HUES64 (cell line): ENCODE data around the gene DGLUCY.
"Not testable (repeated sequence)": the region's sequence is repeated elsewhere in the genome, so short reads cannot be mapped to it uniquely, and the experiment has no call there.

Experiments used
- H3K27ac ChIP-seq: 2 replicates; pipeline ENCODE4 v1.7.0; 2013; ENCODE audit warnings: low read depth, low read length, inconsistent platforms
- H3K27me3 ChIP-seq: 2 replicates; pipeline ENCODE4 v1.6.1; 2013; ENCODE audit warnings: mild to moderate bottlenecking, low read length; ENCODE audit not compliant: insufficient read depth
- H3K36me3 ChIP-seq: 2 replicates; pipeline ENCODE4 v1.6.1; 2013; ENCODE audit warnings: mild to moderate bottlenecking, low read length; ENCODE audit not compliant: insufficient read depth
- H3K4me1 ChIP-seq: 2 replicates; pipeline ENCODE4 v1.6.1; 2013; ENCODE audit warnings: mild to moderate bottlenecking, low read length, moderate library complexity; ENCODE audit not compliant: insufficient read depth
- H3K4me3 ChIP-seq: 2 replicates; pipeline ENCODE4 v1.5.1; 2013; ENCODE audit warnings: mild to moderate bottlenecking, low read length, moderate library complexity
- H3K9ac ChIP-seq: 2 replicates; pipeline ENCODE4 v1.6.1; 2013; ENCODE audit warnings: mild to moderate bottlenecking, low read depth, low read length
- H3K9me3 ChIP-seq: 2 replicates; pipeline ENCODE4 v1.6.1; 2013; ENCODE audit warnings: low read depth, low read length; ENCODE audit not compliant: insufficient read depth
- WGBS: fragments of 150-250, 120-280 bp; methylation state at CpG from one replicate; pipeline ENCODE4 v1.1.7; 2013; ENCODE audit warnings: missing lambda C conversion rate; 5-methylcytosine and 5-hydroxymethylcytosine counted together

Gene DGLUCY

DNA sequence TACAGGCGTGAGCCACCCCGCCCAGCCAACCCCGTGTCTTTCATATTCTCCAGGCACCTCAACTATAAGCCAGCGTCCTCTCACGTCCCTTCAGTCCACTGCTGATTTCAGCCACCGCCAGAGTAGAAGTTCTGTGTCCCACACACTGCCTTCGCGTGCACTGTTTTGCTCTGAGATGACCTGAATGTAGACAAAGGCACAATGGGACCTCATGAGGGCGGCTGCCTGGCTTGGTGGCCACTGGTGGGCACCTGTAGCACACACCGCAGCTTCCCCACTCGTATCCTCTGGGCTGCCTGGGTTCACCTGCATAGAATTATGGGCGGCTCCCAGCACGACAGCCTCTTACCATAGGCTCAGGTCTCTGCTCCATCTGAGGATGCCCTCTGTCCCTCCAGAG is 73.4 kb downstream of the DGLUCY start:
- Histone ChIP-seq H3K9ac (no peak overlapping the region), H3K36me3 (peaks cover 26% of the 10 kb centered on the region), H3K9me3 (no peaks in the 10 kb centered on the region), H3K27ac (no peak overlapping the region), H3K4me3 (no peak overlapping the region), H3K4me1 (no peaks in the 10 kb centered on the region), H3K27me3 (no peaks in the 10 kb centered on the region)
- WGBS = 96% methylated on average over 13 of the region's 13 CpGs

GRCh38 chr14:91190853-91191252 is 77.0 kb downstream of the DGLUCY start:
- Histone ChIP-seq H3K9me3 (no peaks in the 10 kb centered on the region), H3K27me3 (no peaks in the 10 kb centered on the region), H3K27ac (no peak overlapping the region), H3K4me1 (no peaks in the 10 kb centered on the region), H3K9ac (no peak overlapping the region), H3K4me3 (no peak overlapping the region), H3K36me3 (peaks cover 19% of the 10 kb centered on the region)
- WGBS = 96% methylated on average over 9 of the region's 9 CpGs

DNA sequence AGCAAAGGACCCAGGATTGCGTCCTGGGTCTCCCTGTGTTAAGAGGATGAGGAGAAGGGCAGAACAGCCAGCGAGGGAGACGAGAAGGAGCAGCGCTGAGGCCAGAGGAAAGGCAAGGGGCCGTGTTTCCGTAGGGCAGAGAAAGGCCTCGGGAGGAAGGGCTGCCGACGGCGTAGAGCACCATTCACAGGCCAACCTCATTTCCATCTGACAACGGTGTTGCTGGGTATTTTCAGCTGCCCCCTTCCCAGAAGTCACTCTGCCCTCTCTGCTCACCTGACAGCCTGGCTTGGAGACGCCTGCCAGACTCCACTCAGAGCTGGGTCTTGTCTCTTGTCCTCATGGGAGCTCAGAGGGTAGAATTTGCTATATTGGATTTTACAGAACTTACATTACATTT is 79.2 kb downstream of the DGLUCY start:
- H3K36me3 ChIP-seq = peaks cover 31% of the 10 kb centered on the region

DNA sequence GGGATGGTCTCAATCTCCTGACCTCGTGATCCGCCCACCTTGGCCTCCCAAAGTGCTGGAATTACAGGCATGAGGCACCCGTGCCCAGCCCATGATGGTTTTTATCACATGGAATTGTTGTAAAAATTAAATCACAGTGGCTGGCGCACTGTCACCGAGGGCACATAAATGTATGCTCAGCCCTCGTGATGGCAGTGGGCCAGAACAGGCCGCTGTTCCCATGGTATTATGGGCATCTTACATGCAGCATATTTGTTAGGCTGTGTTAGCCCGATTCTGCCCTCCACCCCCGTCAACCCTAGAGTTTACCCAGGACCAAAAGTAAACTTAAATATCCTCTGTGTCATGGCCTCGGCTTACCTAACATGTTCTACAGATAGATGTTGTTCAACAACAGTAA is 82.0 kb downstream of the DGLUCY start:
- Histone ChIP-seq H3K27me3 (no peaks in the 10 kb centered on the region), H3K4me3 (no peak overlapping the region), H3K9me3 (peaks cover 5% of the 10 kb centered on the region; the same call in 1 of the 2 replicates), H3K9ac (no peak overlapping the region), H3K27ac (no peak overlapping the region), H3K4me1 (no peaks in the 10 kb centered on the region), H3K36me3 (peaks cover 29% of the 10 kb centered on the region)
- 96% methylated on average over 10 of the region's 10 CpGs for WGBS

More for the DNA sequence above, 79.2 kb downstream of the DGLUCY start:
- no peak overlapping the region for H3K4me3 ChIP-seq
- no peaks in the 10 kb centered on the region for H3K4me1 ChIP-seq
- H3K27ac ChIP-seq = no peak overlapping the region
- no peaks in the 10 kb centered on the region for H3K9me3 ChIP-seq
- WGBS = 79% methylated on average over 12 of the region's 12 CpGs
- H3K9ac ChIP-seq = no peak overlapping the region
- H3K27me3 ChIP-seq = no peaks in the 10 kb centered on the region

DNA sequence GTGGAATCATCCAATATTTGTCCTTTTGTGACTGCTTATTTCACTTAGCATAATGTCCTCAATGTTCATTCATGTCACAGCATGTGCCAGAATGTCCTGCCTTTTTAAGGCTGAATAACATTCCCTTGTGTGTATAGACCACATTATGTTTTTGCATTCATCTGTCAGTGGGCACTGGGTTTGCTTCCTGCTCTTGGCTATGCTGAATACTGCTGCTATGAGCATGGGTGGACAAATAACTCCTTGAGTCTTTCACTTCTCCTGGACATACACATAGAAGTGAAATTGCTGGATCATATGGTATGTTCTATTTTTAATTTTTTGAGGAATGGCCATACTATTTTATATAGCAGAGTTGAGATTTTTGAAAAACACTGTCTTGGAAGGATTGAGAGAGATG is 83.8 kb downstream of the DGLUCY start:
- Histone ChIP-seq H3K9ac (no peak overlapping the region), H3K4me1 (no peaks in the 10 kb centered on the region), H3K27me3 (no peaks in the 10 kb centered on the region), H3K27ac (no peak overlapping the region), H3K4me3 (no peak overlapping the region), H3K9me3 (peaks cover 5% of the 10 kb centered on the region; the same call in 1 of the 2 replicates), H3K36me3 (peaks cover 29% of the 10 kb centered on the region)

DNA sequence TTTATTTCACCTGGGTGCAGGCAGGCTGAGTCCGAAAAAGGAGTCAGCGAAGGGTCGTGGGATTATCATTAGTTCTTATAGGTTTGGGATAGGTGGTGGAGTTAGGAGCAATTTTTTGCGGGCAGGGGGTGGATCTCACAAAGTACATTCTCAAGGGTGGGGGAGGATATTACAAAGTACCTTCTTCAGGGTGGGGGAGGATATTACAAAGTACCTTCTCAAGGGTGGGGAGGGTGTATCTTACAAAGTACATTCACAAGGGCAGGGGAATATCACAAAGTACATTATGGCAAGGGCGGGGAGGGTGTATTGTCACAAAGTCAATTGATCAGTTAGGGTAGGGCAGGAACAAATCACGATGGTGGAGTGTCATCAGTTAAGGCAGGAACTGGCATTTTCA is 86.9 kb downstream of the DGLUCY start:
- H3K9ac ChIP-seq, H3K4me1 ChIP-seq, H3K4me3 ChIP-seq, H3K27me3 ChIP-seq, H3K9me3 ChIP-seq, H3K27ac ChIP-seq: not testable (repeated sequence)
- H3K36me3 ChIP-seq = peaks cover 48% of the 10 kb centered on the region
- 94% methylated on average over 6 of the region's 6 CpGs for WGBS

- Histone ChIP-seq H3K27ac (no peak overlapping the region), H3K9ac (no peak overlapping the region), H3K4me1 (no peaks in the 10 kb centered on the region), H3K27me3 (no peaks in the 10 kb centered on the region), H3K4me3 (no peak overlapping the region; the same call in 1 of the 2 replicates), H3K36me3 (peaks cover 37% of the 10 kb centered on the region), H3K9me3 (peaks cover 5% of the 10 kb centered on the region; the same call in 1 of the 2 replicates)
- 92% methylated on average over 15 of the region's 15 CpGs for WGBS
Measured at GRCh38 chr14:91202234-91202974, 88.5 kb downstream of the DGLUCY start.

GRCh38 chr14:91204657-91205056 is 90.8 kb downstream of the DGLUCY start:
- no peaks in the 10 kb centered on the region for H3K4me1 ChIP-seq
- H3K27me3 ChIP-seq = no peaks in the 10 kb centered on the region
- H3K9ac ChIP-seq = no peak overlapping the region
- 96% methylated on average over 14 of the region's 14 CpGs for WGBS
- peaks cover 5% of the 10 kb centered on the region; the same call in 1 of the 2 replicates for H3K9me3 ChIP-seq
- H3K36me3 ChIP-seq = peaks cover 33% of the 10 kb centered on the region
- no peak overlapping the region for H3K4me3 ChIP-seq
- no peak overlapping the region for H3K27ac ChIP-seq

DNA sequence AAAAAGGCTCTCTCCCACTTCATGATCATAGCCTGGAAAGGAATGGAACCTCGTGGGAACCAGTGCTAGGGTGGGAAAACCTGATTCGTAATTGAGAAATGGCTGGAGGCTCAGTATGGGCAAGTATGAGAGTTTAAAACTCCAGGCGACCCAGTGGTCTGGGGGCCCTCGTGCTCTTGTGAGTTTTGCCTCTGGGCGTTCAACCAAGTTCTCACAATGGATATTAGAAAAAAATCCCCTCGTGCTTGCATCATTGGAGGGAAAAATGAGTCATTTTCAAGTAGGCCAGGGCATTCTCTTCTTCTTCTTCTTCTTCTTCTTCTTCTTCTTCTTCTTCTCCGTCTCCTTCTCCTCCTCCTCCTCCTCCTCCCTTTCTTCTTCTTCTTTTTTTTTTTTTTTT is 91.6 kb downstream of the DGLUCY start:
- Histone ChIP-seq H3K4me3 (no peak overlapping the region), H3K27ac (no peak overlapping the region), H3K9ac (no peak overlapping the region), H3K36me3 (peaks cover 30% of the 10 kb centered on the region), H3K27me3 (no peaks in the 10 kb centered on the region), H3K4me1 (no peaks in the 10 kb centered on the region), H3K9me3 (0 out of 2 replicates have a peak, but pooled peaks cover 2% of the 10 kb centered on the region)
- 92% methylated on average over 7 of the region's 7 CpGs for WGBS

DNA sequence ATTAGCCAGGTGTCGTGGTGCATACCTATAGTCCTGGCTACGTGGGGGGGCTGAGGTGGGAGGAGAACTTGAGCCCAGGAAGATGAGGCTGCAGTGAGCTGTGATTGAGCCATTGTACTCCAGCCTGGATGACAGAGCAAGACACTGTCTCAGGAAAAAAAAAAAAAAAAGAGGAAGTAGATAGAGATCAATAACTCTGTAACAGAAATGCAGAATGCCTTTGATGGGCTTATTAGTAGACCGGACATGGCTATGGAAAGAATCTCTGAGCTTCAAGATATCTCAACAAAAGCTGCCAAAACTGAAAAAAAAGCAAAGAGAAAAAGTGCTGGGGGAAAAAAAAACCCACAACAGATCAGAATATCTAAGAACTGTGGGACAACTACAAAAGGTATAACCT is 93.1 kb downstream of the DGLUCY start:
- Histone ChIP-seq H3K9me3 (no peaks in the 10 kb centered on the region), H3K4me3 (no peak overlapping the region), H3K27me3 (no peaks in the 10 kb centered on the region), H3K9ac (no peak overlapping the region), H3K4me1 (no peaks in the 10 kb centered on the region), H3K27ac (no peak overlapping the region), H3K36me3 (peaks cover 26% of the 10 kb centered on the region)
- 79% methylated on average over 3 of the region's 3 CpGs for WGBS

GRCh38 chr14:91211017-91211416 is 97.1 kb downstream of the DGLUCY start:
- no peak overlapping the region for H3K27ac ChIP-seq
- H3K9me3 ChIP-seq = no peaks in the 10 kb centered on the region
- H3K4me1 ChIP-seq = no peaks in the 10 kb centered on the region
- no peaks in the 10 kb centered on the region for H3K27me3 ChIP-seq
- H3K4me3 ChIP-seq = no peak overlapping the region
- WGBS = 100% methylated on average over 1 of the region's 2 CpGs
- H3K9ac ChIP-seq = no peak overlapping the region
- peaks cover 16% of the 10 kb centered on the region for H3K36me3 ChIP-seq

DNA sequence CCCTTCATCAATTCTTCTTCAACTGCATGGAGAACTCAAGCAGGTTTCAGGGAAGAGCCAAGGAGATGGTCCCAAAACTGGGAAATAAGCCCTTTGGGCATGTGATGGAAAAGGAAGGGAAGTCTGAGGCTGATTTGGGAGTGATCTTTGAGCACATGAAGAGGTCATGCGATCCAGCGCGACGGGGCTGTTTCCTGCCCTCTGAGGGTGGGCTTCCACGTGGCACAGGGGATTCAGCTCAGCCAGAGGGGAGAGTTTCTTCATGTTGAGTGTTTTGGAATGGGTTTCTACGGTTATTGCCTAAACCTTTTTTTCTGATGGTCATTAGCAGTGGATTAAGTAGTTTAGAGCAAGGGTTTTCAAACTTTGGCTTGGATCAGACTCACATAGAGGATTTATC is 100.4 kb downstream of the DGLUCY start:
- Histone ChIP-seq H3K9me3 (no peaks in the 10 kb centered on the region), H3K36me3 (peaks cover 13% of the 10 kb centered on the region; the same call in 1 of the 2 replicates), H3K27ac (no peak overlapping the region), H3K27me3 (no peaks in the 10 kb centered on the region), H3K9ac (no peak overlapping the region), H3K4me3 (no peak overlapping the region), H3K4me1 (no peaks in the 10 kb centered on the region)
- 95% methylated on average over 6 of the region's 6 CpGs for whole genome bisulfite sequencing
